ENCODE measurements around the gene ASZ1. TPM values are rescaled to one million over a fixed set of nuclear protein-coding genes. Genes with fewer than 3 reads are reported as not detected.
A peak's percentile ranks its signal among the peaks of the same experiment; 100 is the strongest.
"Not testable (repeated sequence)": the region's sequence is repeated elsewhere in the genome, so short reads cannot be mapped to it uniquely, and the experiment has no call there.

ASZ1 gene
- total RNA-seq, 2 donors from 2014 or later, result not detected

GRCh38 chr7:117424090-117424829, 3.0 kb downstream of the ASZ1 start:
- H3K27ac Mint-ChIP-seq, result no peak overlapping the region
- no peaks in the 10 kb centered on the region for H3K27me3 Mint-ChIP-seq (ENCODE audit: low read depth)
- no peaks in the 10 kb centered on the region for H3K9me3 Mint-ChIP-seq
- no peaks in the 10 kb centered on the region for H3K4me1 Mint-ChIP-seq (ENCODE audit: low read depth)
- DNase-seq (no peak), ATAC-seq (replicated peaks in 1 of 2) (peak in 1 of 2 donors; percentile 56)
- no peaks in the 10 kb centered on the region for H3K36me3 Mint-ChIP-seq (ENCODE audit: insufficient read depth in 2 of 2)
- no peak overlapping the region for H3K4me3 Mint-ChIP-seq

GRCh38 chr7:117414591-117414990, 12.7 kb downstream of the ASZ1 start:
- H3K9me3 Mint-ChIP-seq; DNase-seq; H3K4me1 Mint-ChIP-seq (ENCODE audit: low read depth); ATAC-seq (replicated peaks in 1 of 2); H3K27ac Mint-ChIP-seq; H3K27me3 Mint-ChIP-seq (ENCODE audit: low read depth); H3K36me3 Mint-ChIP-seq (ENCODE audit: insufficient read depth in 2 of 2); H3K4me3 Mint-ChIP-seq: not testable (repeated sequence)

GRCh38 chr7:117412946-117413559, 14.2 kb downstream of the ASZ1 start:
- Mint-ChIP-seq H3K4me3 (no peak overlapping the region), H3K9me3 (peaks cover 0 to 7% of the 10 kb centered on the region in 2 donors), H3K36me3 (ENCODE audit: insufficient read depth in 2 of 2) (peaks cover 0 to 1% of the 10 kb centered on the region in 2 donors), H3K27ac (no peak overlapping the region), H3K4me1 (ENCODE audit: low read depth) (no peaks in the 10 kb centered on the region), H3K27me3 (ENCODE audit: low read depth) (no peaks in the 10 kb centered on the region)
- ATAC-seq (replicated peaks in 1 of 2) (no peak), DNase-seq (no peak)

GRCh38 chr7:117412390-117412789, 14.9 kb downstream of the ASZ1 start:
- Mint-ChIP-seq H3K27ac (no peak overlapping the region), H3K36me3 (ENCODE audit: insufficient read depth in 2 of 2) (peaks cover 0 to 1% of the 10 kb centered on the region in 2 donors), H3K9me3 (peaks cover 0 to 3% of the 10 kb centered on the region in 2 donors), H3K27me3 (ENCODE audit: low read depth) (no peaks in the 10 kb centered on the region), H3K4me3 (no peak overlapping the region), H3K4me1 (ENCODE audit: low read depth) (no peaks in the 10 kb centered on the region)
- ATAC-seq (replicated peaks in 1 of 2), result no peak
- no peak for DNase-seq

GRCh38 chr7:117411539-117411938, 15.8 kb downstream of the ASZ1 start:
- H3K9me3 Mint-ChIP-seq, result peaks cover 0 to 2% of the 10 kb centered on the region in 2 donors
- H3K27ac Mint-ChIP-seq, result no peak overlapping the region
- no peaks in the 10 kb centered on the region for H3K27me3 Mint-ChIP-seq (ENCODE audit: low read depth)
- no peaks in the 10 kb centered on the region for H3K4me1 Mint-ChIP-seq (ENCODE audit: low read depth)
- H3K4me3 Mint-ChIP-seq, result no peak overlapping the region
- ATAC-seq (replicated peaks in 1 of 2), result no peak
- H3K36me3 Mint-ChIP-seq (ENCODE audit: insufficient read depth in 2 of 2), result peaks cover 0 to 1% of the 10 kb centered on the region in 2 donors
- no peak for DNase-seq

GRCh38 chr7:117408831-117409230, 18.5 kb downstream of the ASZ1 start:
- H3K36me3 Mint-ChIP-seq (ENCODE audit: insufficient read depth in 2 of 2), result no peaks in the 10 kb centered on the region
- ATAC-seq (replicated peaks in 1 of 2) (no peak), DNase-seq (no peak)
- H3K27me3 Mint-ChIP-seq (ENCODE audit: low read depth), result no peaks in the 10 kb centered on the region
- no peak overlapping the region for H3K4me3 Mint-ChIP-seq
- peaks cover under 1 to 1% of the 10 kb centered on the region in 2 donors for H3K9me3 Mint-ChIP-seq
- H3K27ac Mint-ChIP-seq, result no peak overlapping the region
- no peaks in the 10 kb centered on the region for H3K4me1 Mint-ChIP-seq (ENCODE audit: low read depth)

- no peaks in the 10 kb centered on the region for H3K27me3 Mint-ChIP-seq (ENCODE audit: low read depth)
- ATAC-seq (replicated peaks in 1 of 2) (no peak), DNase-seq (no peak)
- no peak overlapping the region for H3K4me3 Mint-ChIP-seq
- H3K27ac Mint-ChIP-seq, result no peak overlapping the region
- no peaks in the 10 kb centered on the region for H3K36me3 Mint-ChIP-seq (ENCODE audit: insufficient read depth in 2 of 2)
- H3K9me3 Mint-ChIP-seq, result peaks cover 0 to 2% of the 10 kb centered on the region in 2 donors
- no peaks in the 10 kb centered on the region for H3K4me1 Mint-ChIP-seq (ENCODE audit: low read depth)
Observed at GRCh38 chr7:117405519-117405918, 21.8 kb downstream of the ASZ1 start.

GRCh38 chr7:117403737-117404136, 23.6 kb downstream of the ASZ1 start:
- Mint-ChIP-seq H3K36me3 (ENCODE audit: insufficient read depth in 2 of 2) (no peaks in the 10 kb centered on the region), H3K9me3 (peaks cover 0 to 2% of the 10 kb centered on the region in 2 donors), H3K27me3 (ENCODE audit: low read depth) (no peaks in the 10 kb centered on the region), H3K4me1 (ENCODE audit: low read depth) (no peaks in the 10 kb centered on the region), H3K4me3 (no peak overlapping the region), H3K27ac (no peak overlapping the region)
- ATAC-seq (replicated peaks in 1 of 2), result no peak
- no peak for DNase-seq

- H3K27ac Mint-ChIP-seq, result no peak overlapping the region
- H3K9me3 Mint-ChIP-seq, result peaks cover 0 to 2% of the 10 kb centered on the region in 2 donors
- H3K36me3 Mint-ChIP-seq (ENCODE audit: insufficient read depth in 2 of 2), result no peaks in the 10 kb centered on the region
- no peak for DNase-seq
- ATAC-seq (replicated peaks in 1 of 2), result no peak
- no peak overlapping the region for H3K4me3 Mint-ChIP-seq
- no peaks in the 10 kb centered on the region for H3K4me1 Mint-ChIP-seq (ENCODE audit: low read depth)
- no peaks in the 10 kb centered on the region for H3K27me3 Mint-ChIP-seq (ENCODE audit: low read depth)
Observed at GRCh38 chr7:117402109-117402508, 25.2 kb downstream of the ASZ1 start.

- ATAC-seq (replicated peaks in 1 of 2), result no peak
- Mint-ChIP-seq H3K9me3 (peaks cover 0 to 2% of the 10 kb centered on the region in 2 donors), H3K36me3 (ENCODE audit: insufficient read depth in 2 of 2) (no peaks in the 10 kb centered on the region), H3K4me3 (no peak overlapping the region), H3K4me1 (ENCODE audit: low read depth) (no peaks in the 10 kb centered on the region), H3K27me3 (ENCODE audit: low read depth) (no peaks in the 10 kb centered on the region), H3K27ac (no peak overlapping the region)
- no peak for DNase-seq
Observed at GRCh38 chr7:117401293-117402002, 25.8 kb downstream of the ASZ1 start.

GRCh38 chr7:117399820-117400422, 27.4 kb downstream of the ASZ1 start:
- Mint-ChIP-seq H3K27me3 (ENCODE audit: low read depth) (no peaks in the 10 kb centered on the region), H3K4me1 (ENCODE audit: low read depth) (no peaks in the 10 kb centered on the region), H3K36me3 (ENCODE audit: insufficient read depth in 2 of 2) (no peaks in the 10 kb centered on the region), H3K9me3 (peaks cover 0 to 1% of the 10 kb centered on the region in 2 donors), H3K27ac (no peak overlapping the region), H3K4me3 (no peak overlapping the region)
- ATAC-seq (replicated peaks in 1 of 2) (no peak), DNase-seq (no peak)

GRCh38 chr7:117395743-117396142, 31.6 kb downstream of the ASZ1 start:
- no peaks in the 10 kb centered on the region for H3K27me3 Mint-ChIP-seq (ENCODE audit: low read depth)
- no peak overlapping the region for H3K27ac Mint-ChIP-seq
- no peaks in the 10 kb centered on the region for H3K9me3 Mint-ChIP-seq
- H3K36me3 Mint-ChIP-seq (ENCODE audit: insufficient read depth in 2 of 2), result no peaks in the 10 kb centered on the region
- DNase-seq, result no peak
- H3K4me3 Mint-ChIP-seq, result no peak overlapping the region
- no peaks in the 10 kb centered on the region for H3K4me1 Mint-ChIP-seq (ENCODE audit: low read depth)
- no peak for ATAC-seq (replicated peaks in 1 of 2)

GRCh38 chr7:117393781-117394180, 33.5 kb downstream of the ASZ1 start:
- DNase-seq, result no peak
- ATAC-seq (replicated peaks in 1 of 2), result no peak
- H3K36me3 Mint-ChIP-seq (ENCODE audit: insufficient read depth in 2 of 2), result no peaks in the 10 kb centered on the region
- no peaks in the 10 kb centered on the region for H3K4me1 Mint-ChIP-seq (ENCODE audit: low read depth)
- no peak overlapping the region for H3K4me3 Mint-ChIP-seq
- peaks cover 0 to 6% of the 10 kb centered on the region in 2 donors for H3K9me3 Mint-ChIP-seq
- H3K27me3 Mint-ChIP-seq (ENCODE audit: low read depth), result no peaks in the 10 kb centered on the region
- H3K27ac Mint-ChIP-seq, result no peak overlapping the region

Measured in activated T-cell treated with anti-CD3 and anti-CD28 coated beads, Interleukin-2, amount 50 U/mL, for 72 hours (primary cell).